C1 segment of cervical spinal cord (tissue), 14 donors: ENCODE results near the gene ADARB2.

Experiments
- DNase-seq, 14 donors: peaks; one replicate each; lab custom pipeline; 2025; lab: John Stamatoyannopoulos, UW

The ADARB2 gene

DNA sequence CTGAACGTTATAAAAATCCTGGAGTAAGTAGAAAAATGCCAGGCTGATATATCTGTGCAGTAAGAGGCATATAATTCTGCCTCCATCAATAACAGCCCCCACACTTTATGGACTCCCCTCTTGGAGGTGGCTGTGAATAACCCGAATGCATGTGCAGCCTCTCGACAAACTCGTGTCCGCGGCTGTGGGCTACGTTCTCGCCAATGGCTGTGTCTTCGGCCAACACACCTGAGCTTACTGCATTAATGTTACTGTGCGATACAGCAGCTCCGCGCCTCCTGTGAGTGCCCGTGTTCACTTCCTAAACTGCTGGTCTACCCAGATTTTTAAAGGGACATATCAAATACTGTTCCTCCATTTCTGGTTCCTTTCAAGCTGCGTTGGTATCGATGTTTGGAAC, 209.4 kb downstream of the ADARB2 start:
- no peak for DNase-seq

DNA sequence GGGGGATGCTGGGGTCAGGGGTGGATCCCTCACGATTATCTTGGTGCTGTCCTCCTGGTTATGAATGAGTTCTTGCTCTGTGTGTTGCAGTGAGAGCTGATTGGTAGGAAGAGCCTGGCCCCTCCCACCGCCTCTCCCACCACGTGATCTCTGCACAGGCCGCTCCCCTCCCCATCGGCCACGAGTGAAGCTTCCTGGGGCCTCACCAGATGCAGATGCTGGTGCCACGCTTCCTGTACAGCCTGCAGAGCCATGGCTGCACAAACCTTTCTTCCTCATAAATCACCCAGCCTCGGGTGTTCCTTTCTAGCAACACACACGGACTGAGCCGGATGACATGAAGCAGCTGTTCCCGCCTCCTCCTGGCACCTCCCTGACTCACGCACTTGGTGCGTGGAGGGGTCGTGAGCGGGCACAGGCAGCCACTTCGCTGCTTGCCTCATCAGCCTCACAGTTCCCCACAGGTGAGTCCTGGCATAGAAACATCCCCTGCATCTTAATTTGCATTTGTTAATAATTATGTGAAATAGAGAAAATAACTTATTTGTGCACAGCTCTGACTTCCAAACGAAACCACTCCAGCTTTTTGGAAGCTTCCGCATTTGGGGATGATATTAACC, 210.8 kb downstream of the ADARB2 start:
- no peak for DNase-seq

DNA sequence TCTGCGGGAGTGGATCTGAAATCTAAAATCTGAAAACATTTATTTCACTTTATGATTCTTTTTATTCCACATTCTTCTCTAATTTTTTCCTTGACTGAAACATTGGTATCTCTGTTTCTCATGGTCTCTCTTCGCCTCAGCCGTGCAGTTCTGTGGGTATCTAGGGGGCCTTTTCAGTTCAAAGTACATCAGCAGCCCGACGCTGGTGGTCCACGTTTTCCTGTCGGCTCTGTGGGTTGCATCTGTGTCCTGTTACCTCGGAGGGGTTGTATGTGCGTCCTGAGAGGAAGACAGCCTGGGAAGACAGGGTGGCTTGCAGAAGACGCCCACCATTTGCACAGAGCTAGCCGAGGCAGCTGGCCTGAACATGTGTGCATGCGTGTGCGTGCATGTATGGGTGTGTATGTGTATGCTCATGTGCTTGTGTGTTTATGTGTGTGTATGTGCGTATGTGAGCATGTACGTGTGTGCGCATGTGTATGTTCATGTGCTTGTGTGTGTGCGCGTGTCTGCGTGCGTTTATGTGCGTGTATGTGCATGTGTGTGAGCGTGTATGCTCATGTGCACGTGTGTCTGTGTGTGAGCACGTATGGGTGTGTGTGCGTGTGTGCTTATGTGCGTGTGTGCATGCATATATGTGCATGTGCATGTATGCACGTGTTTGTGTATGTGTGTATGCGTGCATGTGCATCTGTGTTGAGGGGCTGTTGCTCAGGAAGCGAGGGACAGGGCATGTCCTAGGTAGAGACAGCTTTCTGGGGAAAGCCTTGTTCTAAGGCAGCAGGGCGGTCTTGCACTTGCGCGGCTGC, 211.8 kb downstream of the ADARB2 start:
- DNase-seq: no peak

DNA sequence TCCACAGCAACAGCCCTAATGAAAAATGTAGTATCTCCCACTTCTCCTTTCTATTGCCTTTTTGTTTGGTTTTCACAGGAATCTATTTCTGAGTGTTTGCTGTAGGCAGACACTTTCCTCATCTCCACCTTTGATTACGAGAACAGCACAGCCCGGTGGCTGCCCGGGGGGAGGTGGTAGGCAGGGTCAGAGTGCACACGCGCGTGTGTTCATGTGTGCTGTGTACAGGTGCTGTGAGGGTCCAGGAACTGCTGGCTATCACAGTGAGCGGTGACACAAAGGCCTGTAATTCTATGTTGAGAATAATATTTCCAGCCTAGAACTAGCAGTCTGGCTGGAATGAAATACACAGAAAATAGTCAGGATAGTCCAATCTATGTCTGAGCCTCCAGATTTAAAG, 212.8 kb downstream of the ADARB2 start:
- no peak for DNase-seq

DNA sequence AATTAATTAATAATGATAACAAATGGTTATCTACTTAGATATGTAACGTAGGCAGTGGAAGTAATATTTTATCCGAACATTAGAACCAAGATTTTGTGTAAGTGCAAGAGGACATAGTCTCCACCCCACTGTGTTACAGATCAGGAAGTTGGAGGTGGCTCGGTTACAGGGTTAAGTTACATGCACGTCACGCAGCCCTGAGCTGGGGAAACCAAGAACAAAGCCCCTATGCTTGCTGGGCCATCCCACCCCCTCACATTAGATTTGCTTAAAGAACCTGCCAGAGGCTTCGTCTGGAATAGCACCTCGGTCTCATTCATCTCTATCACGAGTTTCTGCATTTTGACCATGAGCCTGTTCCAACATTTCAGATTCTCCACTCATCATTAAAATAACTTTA, 214.1 kb downstream of the ADARB2 start:
- DNase-seq: no peak

DNA sequence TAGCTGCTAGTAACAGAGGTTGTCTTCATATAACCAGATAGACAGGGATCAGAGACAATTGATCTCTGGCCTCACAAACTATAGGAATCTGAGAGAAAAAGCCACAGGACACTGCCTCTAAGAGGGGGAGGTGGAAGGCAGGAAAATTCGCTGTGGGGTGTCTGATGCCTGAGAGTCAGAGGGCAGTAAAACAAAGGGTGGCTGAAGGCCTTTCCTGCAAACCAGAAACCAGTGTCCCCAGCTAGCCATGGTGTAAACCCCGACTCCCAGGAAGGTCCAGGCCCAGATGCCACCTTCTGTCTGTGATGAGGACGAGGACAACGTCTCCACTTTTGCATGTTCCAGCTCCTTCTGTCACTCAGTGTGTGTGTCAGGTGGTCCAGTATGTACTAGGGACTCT, 215.1 kb downstream of the ADARB2 start:
- no peak for DNase-seq

DNA sequence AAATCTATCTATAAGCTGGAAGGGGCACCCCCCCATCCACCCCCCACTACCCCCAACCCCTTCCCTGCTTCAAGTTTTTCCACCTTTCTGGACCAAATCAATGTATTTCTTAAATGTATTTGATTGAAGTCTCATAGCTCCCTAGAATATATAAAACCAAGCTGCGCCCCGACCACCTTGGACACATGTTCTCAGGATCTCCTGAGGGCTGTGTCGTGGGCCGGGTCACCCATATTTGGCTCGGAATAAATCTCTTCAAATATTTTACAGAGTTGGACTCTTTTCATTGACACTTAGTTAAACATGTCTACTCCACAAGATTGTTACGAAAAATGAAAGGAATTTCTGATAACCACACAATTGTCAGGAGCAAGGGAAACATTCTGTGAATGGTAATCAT, 215.6 kb downstream of the ADARB2 start:
- DNase-seq: no peak

DNA sequence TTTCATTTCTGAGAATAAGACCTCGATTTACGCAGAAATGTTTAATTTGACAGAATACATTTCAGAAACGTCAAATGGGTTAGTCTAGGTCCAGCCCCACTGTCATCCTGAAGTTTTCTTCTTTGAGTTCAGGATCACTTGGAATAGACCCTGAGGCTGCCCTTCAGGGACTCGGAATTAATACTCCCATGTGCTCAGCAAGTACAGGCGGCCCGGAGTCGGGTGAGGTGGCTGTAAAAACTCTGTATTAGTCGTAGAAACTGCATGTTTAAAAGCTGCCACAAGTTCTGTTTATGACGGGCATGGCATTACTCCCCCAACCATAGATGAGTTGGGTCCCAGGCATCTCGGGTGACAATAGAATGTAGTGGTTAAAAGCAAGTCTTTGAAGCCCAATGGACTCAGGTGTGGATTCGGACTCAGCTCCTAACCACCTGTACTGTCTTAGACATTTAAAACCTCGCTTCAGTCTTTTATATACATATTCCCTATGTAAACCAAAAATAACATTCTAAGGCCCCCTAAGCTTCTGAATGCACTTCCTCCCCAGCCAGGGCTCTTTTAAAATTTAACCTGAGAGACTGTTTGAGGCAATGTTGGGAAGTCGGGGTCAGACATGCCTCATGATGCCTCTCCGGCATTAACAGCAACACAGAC, 216.3 kb downstream of the ADARB2 start:
- DNase-seq: no peak

DNA sequence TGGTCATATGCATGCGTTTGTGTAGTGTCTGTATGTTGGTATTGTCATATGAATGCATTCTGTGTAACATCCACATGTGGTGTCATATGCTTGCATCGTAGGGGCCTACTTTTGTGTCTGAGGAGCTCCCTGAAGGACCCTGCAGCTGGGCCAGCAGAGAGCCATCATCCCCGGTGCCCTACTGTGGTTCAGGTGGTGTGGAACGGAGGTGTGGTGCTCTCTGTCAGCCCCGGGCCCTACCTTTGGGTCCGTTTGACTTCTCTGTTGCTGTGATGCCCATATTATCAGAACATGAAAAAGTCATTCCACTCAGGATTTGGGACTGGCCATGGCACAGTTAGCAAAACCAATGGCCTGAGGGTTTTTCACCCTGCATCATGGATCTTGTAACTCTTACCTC, 217.9 kb downstream of the ADARB2 start:
- DNase-seq: no peak

DNA sequence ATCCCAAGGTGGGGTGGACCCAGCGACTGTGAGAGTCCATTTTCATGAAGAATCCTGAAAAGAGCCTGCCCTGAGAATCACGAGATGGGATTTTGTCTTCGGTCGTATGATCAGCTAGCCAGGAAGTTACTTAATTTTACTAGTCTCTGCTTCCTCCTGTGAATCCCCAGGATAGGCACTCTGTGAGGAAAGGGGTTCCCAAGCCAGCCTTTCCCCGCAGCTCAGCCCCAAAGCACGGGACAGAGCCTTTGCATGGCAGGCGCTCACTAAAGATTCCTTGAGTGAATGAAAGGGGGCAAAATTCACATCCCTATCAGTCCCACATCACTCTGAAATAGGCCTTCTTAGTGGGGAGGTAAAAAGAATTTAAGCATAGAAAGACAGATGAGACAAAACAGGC, 219.6 kb downstream of the ADARB2 start:
- no peak for DNase-seq

DNA sequence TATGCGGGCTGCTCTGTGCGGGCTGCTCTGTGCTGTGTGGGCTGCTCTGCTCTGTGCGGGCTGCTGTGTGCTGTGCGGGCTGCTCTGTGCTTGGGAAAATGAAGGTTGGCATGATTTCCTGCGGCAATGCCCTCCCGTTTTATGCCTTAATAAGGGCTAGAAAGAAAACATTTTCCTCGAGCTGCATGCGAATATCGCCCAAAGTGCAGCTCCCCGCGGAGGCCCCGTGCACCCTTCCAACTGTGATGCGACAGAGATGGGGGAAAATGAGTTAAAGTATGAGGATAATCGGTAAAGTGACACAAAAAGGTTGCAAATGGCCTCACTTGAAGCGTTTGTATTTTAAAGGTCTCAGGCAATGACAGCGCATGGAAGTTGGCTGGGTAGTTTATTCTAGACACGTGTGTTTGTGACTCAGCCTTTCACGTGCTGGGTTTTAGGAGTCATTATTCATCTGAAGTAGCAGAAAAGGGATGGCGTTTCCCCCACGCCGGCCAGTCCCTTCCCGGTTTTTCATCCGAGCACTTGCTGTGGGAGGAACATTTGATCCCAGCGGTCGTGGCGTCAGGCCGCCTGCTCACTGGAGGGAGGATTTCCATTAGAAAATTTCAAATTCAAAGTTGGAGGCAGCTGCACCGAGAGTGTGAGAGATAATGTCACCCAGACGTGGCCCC, 220.7 kb downstream of the ADARB2 start:
- peak in 2 of 14 donors; percentile 13 to 20 for DNase-seq

DNA sequence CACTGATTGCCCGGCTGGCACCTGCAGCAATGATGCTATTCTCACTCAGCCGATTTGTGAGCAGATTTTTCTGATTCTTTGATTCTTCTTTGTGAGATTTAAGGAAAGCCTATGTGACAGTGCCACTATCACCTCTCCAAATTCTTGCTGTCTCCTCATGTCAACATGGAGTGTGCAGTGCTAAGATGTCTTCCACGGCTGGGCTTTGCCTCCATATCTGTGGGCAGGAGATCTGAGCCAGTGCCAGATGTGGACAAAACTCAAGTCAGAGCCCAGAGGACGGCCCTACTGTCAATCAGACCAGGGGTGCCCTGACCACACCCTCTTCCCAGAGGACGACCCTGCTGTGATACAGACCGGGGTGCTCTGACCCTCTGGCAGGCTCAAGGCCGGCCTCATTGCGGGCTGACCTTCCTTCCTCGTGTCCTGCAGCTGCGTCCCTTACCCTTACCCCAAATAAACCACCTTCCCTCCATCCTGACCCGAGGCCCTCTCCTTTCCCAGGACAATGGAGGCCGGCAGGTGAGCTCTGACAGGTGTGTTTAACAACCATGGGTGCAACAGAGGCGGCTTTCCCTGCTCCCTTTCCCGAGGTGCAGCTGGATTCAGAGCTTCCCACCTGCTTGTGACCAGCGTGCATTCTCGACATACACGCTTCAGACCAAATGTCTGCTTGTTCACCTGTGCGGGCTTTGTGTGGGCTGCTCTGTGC, 221.4 kb downstream of the ADARB2 start:
- no peak for DNase-seq

DNA sequence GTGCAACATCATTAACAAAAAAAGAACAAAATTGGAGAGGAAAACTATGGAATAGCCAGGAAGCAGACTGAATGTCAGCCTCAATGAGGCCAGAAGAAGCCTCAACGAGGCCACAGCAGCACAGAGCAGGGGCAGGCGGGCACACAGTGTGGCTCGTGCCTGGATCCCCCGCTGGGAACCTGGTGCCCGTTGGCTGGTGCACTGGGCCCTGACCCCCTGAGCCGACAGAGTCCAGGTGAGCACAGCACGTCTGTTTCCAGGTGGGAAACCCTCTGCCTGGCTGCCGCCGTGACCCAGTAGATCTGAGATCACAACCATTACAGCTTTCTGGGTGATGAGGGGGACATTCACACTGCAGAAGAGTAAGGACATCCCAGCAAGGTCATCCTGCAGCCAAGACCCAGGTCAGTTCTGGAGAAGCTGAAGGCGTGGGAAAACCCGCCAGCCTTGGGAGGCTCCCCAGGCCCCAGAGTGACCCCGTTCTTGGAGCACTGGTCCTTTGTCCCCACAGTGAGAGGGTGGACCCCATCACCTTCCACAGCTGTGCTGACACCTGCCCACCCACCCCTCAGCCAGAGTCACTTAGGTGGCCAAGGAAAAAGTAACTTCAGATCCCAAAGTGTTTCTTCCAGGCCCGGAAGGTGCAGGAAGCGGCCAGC, 222.1 kb downstream of the ADARB2 start:
- no peak for DNase-seq

DNA sequence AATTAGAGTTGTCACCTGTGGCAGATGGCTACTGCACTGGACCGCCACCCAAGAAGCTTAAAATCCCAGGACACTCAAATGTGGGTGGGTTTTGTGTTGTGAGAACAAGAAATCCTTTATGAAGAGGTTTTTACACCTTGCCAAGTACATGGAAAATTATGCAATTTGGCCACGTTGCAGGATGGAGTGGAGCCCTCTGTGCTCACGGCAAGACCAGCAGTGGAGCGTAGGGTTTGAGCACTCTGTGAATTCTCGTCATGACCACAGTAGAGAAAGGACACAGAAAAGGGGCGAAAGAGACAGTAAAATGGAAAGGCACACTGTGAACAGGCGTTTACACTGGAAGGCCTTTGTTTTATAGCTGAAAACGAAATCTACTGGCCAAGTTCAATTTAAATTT, 222.6 kb downstream of the ADARB2 start:
- DNase-seq: no peak

DNA sequence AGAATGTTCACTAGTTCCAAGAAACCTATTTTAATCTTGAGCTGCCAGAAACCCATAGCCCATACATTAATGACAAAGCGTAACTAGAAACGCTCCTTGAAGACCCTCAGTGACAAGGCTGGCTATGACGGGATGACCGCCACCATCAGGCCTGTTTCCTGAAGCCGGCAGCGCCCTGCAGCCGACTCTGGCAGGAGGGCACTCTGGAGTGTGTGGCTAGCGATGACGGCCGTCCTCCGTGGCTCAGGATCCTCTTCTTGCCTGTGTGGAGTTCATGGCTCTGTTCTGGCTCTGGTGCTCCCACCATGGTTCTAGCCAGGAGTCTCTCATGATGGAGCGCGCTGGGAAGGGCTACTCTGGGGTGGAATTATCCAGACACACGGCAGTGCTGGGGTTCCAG, 224.1 kb downstream of the ADARB2 start:
- DNase-seq: no peak

DNA sequence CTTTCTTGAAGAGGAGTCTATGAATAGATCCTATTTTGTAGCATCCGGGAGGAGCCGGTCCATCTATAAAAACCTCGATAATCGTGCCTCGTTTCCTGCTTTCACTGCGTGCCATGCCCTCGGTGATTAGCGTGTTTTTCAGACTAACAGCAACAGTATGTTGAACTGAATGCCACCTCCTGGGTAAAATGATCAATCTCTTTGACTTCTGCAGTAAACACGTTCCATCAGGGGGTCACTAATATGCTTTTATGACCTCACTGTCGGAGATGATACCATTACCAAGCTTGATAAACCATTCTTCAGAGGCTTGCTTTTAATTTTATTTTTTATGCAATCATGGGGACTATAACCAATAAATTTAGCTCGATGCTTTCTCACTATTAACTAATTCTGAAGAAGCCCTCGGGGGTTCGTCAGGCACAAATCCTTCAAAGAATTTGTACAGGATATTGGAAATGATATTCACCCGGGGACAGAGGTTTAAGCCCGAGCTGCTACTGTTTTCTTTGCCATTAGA, 228.3 kb downstream of the ADARB2 start:
- no peak for DNase-seq

DNA sequence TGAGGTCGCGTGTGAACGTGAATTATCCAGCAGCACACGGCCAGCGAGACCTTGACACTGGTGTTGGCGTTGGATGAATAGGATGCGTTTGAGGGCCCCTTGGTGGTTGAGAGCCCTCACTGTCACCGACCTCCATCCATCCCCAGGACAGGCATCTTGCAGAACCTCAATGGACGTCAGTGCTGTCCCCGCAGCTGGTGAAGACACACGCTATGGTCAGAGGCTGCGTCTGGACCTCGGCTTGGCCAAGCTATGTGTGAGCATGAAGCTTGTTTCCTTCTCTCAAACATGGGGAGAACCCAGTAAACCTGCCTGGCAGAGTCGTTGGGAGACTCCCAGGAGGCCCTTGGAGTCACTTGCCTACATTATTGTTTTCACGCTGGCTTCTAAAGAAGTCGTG, 229.2 kb downstream of the ADARB2 start:
- no peak for DNase-seq

DNA sequence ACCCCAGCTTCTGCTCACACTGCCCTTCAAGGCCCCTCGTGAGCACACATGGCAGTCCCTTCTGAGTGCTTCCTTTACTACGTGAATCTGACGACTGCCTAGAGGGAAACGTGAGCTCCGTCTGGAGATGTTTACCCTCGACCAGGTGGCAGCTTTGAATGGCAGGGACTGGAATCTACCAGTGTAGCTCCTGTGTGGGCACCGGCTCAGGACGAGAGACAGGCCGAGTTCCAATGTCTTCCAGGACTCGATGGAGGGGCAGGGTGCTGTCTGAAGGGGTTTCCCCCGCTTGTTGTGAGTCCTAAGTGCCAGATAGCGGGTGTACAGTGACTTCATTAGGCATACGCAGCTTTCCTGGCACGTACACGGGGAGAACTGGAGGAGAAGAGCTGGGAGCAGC, 229.9 kb downstream of the ADARB2 start:
- DNase-seq: no peak

DNA sequence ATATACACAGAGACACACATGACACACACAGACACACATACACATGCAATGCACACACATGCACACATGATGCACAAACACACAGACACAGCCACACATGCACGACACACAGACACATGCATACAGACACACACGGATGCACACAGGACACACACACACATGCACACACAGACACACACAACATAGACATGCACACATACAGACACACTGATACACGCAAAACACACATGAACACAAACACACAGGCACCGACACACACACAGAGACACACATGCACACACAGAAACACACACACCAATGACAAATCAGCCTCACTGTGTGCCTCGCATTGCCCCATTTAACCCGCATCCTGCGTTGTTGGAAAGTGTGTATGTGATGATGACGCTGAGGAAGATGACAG, 232.4 kb downstream of the ADARB2 start:
- no peak for DNase-seq

DNA sequence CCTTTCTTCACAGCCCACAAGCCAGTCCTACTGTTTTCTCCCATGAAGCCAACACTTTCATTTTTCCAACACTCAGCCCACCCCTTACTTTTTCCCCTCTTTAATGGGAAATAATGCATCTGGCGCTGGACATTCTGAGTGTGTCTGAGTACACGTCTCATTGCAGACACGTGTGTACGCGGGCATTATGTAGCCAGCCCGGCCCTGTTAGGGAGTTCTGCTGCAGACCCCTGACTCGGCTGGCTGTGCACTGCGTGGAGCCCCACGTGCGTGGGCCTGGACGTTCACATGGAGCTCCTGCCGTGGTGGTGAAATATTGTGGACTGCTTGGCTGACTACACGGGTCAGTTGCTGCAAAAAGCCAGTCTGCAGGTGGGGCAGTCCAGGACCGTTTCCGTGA, 233.0 kb downstream of the ADARB2 start:
- no peak for DNase-seq

DNA sequence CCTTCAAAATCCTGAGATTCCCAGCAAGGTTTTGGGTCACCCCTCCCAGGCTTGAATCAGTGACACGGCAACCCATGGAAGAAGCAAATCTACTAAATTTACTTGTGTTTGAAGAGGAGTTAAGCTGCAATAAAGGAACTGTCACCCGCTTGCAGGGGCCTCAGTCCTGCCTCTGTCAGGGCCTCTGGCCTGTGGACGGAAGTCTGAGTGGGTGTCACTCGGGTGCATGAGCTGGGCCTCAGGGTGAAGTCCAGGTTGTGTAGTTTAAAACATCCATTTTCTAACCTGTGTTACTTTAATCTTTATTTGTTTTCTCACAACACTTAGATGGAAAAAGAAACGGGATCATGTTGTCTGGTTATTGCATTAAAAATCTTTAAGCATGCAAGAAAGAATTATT, 234.9 kb downstream of the ADARB2 start:
- no peak for DNase-seq
